ENCODE results near the gene ZPR1.
"Not testable (repeated sequence)": the region's sequence is repeated elsewhere in the genome, so short reads cannot be mapped to it uniquely, and the experiment has no call there.

The ZPR1 gene, protein sequence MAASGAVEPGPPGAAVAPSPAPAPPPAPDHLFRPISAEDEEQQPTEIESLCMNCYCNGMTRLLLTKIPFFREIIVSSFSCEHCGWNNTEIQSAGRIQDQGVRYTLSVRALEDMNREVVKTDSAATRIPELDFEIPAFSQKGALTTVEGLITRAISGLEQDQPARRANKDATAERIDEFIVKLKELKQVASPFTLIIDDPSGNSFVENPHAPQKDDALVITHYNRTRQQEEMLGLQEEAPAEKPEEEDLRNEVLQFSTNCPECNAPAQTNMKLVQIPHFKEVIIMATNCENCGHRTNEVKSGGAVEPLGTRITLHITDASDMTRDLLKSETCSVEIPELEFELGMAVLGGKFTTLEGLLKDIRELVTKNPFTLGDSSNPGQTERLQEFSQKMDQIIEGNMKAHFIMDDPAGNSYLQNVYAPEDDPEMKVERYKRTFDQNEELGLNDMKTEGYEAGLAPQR

DNA sequence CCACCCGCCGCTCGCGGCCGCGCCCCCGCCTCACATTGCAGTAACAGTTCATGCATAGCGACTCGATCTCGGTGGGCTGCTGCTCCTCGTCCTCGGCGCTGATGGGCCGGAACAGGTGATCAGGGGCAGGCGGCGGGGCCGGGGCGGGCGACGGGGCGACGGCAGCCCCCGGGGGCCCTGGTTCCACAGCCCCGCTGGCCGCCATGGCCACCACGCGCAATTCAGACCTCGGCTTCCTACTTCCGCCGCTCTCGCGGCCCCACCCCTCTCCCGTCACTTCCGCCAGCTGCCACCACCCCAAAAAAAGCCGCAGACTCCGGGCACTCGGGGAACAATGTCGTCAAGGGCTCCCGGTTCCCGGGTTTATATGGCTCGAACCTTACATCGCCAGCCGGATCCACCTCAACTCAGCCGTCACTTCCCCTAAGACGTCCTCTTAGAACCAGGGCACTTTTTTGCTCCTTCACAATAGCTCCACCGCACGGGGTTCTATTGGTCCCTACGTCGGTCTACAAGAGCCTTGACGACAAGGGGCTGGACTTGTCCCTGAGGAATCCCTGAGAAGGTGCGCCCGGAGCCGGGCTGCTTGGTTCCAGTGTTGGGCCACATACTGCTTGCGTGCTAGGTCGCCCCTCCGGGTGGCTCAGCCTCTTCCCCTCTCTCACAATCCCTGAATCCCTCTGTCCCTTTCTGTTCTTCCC lies at the start of gene ZPR1:
TSS of gene ZPR1 (minus strand) at position 238 of the 701 bp plus-strand sequence. CDS start at position 205, 33 bp downstream.
- peak; percentile 91 for DNase-seq (ENCODE audit: low spot score)

DNA sequence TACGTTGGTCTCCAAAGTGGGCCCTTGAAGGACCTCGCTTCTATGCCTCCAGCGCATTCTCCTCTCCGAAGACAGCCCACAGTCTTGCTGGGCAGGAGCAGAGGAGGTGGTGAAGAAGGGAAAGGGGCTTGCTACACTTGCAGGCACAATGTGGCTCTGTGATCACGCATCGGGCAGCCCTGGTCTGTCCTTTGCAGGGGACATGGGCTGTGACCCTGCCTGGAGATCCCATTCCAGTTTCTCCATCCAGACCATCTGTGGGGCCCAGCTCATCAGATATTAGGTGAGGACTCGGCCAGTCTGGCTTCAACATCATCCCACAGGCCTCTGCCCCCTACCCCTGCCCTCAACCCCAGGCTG lies 48.8 kb upstream of the ZPR1 start:
- DNase-seq (ENCODE audit: low spot score): no peak

DNA sequence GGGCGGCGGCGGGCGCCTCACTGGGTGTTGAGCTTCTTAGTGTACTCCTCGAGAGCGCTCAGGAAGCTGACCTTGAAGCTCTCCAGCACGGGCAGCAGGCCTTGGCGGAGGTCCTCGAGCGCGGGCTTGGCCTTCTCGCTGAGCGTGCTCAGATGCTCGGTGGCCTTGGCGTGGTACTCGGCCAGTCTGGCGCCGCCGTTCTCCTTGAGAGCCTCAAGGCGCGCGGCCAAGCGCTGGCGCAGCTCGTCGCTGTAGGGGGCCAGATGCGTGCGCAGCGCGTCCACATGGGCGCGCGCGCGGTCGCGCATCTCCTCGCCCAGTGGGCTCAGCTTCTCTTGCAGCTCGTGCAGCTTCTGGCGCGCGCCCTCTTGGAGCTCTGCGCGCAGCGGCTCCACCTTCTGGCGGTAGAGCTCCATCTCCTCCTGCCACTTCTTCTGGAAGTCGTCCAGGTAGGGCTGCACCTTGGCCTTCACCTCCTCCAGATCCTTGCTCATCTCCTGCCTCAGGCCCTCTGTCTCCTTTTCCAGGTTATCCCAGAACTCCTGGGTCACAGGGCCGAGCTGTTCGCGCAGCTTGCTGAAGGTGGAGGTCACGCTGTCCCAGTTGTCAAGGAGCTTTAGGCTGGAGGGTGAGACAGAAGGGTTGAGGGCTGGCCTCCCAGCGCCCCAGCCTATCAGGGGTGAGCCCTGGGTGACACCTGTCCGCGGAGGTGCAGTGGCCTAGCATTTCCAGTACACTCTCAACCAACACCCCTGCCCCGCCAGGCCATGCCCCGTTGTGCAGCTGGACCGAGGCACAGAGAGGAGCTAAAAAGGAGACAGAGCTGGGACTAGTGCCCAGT lies 48.2 kb upstream of the ZPR1 start:
- peak; percentile 92 for DNase-seq (ENCODE audit: low spot score)

DNA sequence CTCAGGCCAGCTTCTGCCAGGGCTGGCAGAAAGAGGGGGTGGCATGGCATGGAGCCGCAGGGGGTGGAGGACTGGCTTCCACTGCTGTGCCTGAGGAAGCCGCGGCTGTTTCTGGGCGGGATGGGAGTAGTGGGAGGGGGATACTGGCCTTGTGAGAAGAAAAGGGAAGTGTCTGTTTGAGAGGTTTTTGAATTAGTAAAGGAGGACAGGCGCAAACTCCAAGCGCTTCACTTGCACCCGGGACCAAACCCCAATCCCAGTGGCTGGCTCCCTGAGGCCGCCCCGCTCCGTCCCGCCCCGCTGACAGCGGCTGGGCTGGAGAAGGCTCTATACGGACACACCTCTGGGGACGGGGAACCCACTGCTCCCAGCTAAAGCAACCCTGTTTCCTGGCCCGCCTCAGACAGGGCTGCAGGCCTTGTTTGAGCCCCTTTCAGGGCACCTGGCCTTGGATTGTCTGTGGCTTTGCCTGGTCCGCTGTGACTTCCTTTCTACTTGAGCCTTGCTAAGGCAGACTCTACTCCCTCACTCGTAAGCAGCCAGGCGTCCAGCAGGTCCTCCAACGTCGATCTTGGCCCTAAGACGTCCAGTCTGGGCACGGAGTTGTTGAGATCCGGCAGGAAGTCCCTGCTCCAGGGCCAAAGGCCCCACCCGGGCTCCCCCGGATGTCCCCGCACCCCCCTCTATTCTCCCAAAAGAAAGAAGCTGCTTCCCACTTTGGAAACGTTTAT lies 47.4 kb upstream of the ZPR1 start:
- DNase-seq (ENCODE audit: low spot score): peak; percentile 37

DNA sequence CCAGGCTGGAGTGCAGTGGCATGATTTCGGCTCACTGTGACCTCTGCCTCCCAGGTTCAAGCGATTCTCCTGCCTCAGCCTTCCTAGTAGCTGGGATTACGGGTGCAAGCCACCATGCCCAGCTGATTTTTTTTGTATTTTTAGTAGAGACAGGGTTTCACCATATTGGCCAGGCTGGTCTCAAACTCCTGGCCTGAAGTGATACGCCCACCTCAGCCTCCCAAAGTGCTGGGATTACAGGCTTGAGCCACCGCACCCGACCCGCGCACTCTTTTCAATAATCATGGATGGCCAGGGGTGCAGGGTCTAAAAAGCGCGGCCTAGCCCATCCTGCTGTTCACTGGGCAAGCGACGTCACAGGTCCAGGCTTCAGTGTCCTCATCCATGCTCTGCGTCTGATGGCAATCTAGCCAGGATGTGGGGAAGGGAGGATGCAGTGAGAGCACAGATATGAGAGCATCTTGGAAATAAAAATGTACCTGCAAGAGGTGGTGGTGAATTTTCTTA lies 46.8 kb upstream of the ZPR1 start:
- DNase-seq (ENCODE audit: low spot score): not testable (repeated sequence)

DNA sequence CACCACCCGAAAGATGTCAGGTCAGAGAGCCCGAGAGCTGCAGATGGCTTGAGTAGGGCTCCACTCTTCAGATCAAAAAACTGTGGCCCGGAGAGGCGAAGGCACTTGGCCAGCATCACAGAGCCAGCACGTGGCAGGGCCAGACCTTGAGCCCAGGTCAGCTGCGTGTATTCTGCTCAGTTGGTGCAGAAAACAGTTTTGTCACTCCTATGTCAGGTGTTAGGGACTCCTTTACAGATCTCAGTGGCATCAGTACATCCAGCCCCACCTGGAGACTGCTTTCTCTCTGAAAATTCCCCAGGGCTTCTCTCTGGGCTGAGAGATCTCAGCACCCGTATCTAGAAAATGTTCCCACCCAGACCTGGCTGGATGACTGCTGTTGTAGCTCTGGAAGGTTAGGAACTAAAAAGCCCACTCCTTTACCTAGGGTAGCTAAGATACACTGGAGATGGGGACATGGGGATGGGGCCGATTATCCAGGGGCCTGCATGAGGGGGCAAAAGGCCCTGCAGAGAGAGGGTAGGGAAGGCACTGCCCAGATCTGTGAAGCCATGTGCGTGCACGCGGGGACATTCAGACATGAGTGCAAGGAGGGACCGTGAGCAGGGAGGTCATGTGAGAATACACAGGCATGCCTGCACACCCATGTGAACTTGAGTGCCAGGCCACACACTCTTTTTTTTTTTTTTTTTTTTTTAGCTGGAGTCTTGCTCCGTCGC lies 46.2 kb upstream of the ZPR1 start:
- no peak for DNase-seq (ENCODE audit: low spot score)

DNA sequence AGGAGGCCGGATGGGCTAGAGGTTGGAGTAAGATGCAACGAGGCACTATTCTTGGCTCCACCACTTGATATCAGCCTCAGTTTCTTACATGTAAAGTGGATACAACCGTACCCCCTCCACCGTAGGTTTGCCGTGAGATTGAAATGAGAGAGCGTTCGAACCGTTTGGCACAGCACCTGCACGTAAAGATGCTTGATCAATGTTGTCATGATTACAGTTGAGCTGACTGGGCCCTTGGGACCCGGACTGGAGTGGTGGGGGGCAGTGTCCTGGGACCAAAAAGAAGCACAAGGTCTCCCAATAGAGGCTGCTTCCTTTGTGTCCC lies 45.6 kb upstream of the ZPR1 start:
- DNase-seq (ENCODE audit: low spot score): no peak

DNA sequence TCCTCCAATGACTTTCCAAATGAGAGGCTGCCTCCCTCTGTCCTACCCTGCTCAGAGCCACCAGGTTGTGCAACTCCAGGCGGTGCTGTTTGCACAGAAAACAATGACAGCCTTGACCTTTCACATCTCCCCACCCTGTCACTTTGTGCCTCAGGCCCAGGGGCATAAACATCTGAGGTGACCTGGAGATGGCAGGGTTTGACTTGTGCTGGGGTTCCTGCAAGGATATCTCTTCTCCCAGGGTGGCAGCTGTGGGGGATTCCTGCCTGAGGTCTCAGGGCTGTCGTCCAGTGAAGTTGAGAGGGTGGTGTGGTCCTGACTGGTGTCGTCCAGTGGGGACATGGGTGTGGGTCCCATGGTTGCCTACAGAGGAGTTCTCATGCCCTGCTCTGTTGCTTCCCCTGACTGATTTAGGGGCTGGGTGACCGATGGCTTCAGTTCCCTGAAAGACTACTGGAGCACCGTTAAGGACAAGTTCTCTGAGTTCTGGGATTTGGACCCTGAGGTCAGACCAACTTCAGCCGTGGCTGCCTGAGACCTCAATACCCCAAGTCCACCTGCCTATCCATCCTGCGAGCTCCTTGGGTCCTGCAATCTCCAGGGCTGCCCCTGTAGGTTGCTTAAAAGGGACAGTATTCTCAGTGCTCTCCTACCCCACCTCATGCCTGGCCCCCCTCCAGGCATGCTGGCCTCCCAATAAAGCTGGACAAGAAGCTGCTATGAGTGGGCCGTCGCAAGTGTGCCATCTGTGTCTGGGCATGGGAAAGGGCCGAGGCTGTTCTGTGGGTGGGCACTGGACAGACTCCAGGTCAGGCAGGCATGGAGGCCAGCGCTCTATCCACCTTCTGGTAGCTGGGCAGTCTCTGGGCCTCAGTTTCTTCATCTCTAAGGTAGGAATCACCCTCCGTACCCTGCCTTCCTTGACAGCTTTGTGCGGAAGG lies 44.8 kb upstream of the ZPR1 start:
- DNase-seq (ENCODE audit: low spot score): no peak

DNA sequence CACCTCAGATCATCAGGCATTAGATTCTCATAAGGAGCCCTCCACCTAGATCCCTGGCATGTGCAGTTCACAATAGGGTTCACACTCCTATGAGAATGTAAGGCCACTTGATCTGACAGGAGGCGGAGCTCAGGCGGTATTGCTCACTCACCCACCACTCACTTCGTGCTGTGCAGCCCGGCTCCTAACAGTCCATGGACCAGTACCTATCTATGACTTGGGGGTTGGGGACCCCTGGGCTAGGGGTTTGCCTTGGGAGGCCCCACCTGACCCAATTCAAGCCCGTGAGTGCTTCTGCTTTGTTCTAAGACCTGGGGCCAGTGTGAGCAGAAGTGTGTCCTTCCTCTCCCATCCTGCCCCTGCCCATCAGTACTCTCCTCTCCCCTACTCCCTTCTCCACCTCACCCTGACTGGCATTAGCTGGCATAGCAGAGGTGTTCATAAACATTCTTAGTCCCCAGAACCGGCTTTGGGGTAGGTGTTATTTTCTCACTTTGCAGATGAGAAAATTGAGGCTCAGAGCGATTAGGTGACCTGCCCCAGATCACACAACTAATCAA lies 44.0 kb upstream of the ZPR1 start:
- DNase-seq (ENCODE audit: low spot score): no peak

DNA sequence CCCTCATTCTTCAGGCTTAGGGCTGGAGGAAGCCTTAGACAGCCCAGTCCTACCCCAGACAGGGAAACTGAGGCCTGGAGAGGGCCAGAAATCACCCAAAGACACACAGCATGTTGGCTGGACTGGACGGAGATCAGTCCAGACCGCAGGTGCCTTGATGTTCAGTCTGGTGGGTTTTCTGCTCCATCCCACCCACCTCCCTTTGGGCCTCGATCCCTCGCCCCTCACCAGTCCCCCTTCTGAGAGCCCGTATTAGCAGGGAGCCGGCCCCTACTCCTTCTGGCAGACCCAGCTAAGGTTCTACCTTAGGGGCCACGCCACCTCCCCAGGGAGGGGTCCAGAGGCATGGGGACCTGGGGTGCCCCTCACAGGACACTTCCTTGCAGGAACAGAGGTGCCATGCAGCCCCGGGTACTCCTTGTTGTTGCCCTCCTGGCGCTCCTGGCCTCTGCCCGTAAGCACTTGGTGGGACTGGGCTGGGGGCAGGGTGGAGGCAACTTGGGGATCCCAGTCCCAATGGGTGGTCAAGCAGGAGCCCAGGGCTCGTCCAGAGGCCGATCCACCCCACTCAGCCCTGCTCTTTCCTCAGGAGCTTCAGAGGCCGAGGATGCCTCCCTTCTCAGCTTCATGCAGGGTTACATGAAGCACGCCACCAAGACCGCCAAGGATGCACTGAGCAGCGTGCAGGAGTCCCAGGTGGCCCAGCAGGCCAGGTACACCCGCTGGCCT lies 42.5 kb upstream of the ZPR1 start:
- no peak for DNase-seq (ENCODE audit: low spot score)

DNA sequence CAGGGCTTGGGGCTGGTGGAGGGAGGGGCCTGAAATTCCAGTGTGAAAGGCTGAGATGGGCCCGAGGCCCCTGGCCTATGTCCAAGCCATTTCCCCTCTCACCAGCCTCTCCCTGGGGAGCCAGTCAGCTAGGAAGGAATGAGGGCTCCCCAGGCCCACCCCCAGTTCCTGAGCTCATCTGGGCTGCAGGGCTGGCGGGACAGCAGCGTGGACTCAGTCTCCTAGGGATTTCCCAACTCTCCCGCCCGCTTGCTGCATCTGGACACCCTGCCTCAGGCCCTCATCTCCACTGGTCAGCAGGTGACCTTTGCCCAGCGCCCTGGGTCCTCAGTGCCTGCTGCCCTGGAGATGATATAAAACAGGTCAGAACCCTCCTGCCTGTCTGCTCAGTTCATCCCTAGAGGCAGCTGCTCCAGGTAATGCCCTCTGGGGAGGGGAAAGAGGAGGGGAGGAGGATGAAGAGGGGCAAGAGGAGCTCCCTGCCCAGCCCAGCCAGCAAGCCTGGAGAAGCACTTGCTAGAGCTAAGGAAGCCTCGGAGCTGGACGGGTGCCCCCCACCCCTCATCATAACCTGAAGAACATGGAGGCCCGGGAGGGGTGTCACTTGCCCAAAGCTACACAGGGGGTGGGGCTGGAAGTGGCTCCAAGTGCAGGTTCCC lies 41.8 kb upstream of the ZPR1 start, which contains the start of gene APOC3:
TSS of gene APOC3 (plus strand) at position 383 of the 659 bp plus-strand sequence. CDS start 676 bp downstream, outside the sequence.
- no peak for DNase-seq (ENCODE audit: low spot score)

DNA sequence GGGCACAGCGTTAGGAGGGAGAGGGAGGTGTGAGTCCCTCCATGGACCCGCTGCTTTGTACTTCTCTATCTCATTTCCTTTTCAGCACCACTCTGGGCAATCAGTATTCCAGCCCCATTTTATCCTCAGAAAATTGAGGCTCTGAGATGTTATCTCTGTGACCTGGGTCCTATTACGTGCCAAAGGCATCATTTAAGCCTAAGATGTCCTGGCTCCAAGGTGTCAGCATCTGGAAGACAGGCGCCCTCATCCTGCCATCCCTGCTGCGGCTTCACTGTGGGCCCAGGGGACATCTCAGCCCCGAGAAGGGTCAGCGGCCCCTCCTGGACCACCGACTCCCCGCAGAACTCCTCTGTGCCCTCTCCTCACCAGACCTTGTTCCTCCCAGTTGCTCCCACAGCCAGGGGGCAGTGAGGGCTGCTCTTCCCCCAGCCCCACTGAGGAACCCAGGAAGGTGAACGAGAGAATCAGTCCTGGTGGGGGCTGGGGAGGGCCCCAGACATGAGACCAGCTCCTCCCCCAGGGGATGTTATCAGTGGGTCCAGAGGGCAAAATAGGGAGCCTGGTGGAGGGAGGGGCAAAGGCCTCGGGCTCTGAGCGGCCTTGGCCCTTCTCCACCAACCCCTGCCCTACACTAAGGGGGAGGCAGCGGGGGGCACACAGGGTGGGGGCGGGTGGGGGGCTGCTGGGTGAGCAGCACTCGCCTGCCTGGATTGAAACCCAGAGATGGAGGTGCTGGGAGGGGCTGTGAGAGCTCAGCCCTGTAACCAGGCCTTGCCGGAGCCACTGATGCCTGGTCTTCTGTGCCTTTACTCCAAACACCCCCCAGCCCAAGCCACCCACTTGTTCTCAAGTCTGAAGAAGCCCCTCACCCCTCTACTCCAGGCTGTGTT lies 41.1 kb upstream of the ZPR1 start:
- no peak for DNase-seq (ENCODE audit: low spot score)

DNA sequence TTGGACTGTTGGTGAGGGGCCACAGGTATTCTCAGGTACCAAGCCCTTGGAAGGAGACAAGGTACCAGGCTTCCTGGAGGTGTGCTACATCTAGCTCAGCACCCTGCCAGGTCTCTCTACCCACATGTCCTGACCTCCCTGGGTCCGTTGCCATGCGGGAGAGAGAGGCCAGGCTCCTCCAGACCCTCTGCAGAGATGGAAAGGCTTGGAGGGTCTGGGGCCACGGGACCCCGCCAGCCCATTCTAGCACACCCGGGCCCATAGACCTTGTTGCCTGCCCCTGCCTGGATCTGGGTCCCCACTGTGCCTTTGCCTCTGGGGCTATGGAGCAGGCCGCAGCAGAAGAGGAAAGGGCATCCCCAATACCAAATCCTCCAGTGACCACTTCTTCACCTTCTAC lies 39.6 kb upstream of the ZPR1 start:
- DNase-seq (ENCODE audit: low spot score): no peak

DNA sequence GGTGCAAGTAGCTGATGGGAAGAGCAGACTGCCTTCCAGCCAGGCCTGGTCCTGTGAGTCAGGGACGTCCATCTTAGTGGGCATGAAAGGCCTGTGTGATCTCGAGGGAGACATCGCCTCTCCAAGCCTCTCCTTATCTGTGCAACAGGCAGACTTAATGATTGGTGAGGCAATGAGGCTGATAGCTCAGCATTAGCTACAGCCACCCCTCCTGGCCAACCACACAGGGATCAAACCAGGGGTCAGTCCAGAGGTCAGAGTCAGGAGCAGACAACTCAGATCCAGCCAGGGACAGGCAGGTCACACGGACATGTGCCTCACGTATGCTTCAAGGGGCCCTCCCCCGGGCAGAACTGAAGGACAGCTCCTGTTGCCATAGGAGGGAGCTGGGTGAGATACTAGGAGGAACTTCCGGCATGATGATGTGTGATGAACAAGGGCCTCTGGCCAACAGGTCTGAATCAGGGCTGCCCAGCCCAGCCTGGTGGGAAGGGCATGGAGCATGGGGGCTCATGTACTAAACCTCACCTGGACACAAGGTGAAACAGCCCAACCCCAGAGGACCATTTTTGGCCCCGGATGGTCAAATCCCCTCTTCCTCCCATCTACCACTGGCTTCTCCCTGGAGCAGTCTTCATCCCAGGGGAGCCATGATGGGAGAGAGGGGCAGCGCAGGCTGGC lies 39.1 kb upstream of the ZPR1 start:
- DNase-seq (ENCODE audit: low spot score): no peak

DNA sequence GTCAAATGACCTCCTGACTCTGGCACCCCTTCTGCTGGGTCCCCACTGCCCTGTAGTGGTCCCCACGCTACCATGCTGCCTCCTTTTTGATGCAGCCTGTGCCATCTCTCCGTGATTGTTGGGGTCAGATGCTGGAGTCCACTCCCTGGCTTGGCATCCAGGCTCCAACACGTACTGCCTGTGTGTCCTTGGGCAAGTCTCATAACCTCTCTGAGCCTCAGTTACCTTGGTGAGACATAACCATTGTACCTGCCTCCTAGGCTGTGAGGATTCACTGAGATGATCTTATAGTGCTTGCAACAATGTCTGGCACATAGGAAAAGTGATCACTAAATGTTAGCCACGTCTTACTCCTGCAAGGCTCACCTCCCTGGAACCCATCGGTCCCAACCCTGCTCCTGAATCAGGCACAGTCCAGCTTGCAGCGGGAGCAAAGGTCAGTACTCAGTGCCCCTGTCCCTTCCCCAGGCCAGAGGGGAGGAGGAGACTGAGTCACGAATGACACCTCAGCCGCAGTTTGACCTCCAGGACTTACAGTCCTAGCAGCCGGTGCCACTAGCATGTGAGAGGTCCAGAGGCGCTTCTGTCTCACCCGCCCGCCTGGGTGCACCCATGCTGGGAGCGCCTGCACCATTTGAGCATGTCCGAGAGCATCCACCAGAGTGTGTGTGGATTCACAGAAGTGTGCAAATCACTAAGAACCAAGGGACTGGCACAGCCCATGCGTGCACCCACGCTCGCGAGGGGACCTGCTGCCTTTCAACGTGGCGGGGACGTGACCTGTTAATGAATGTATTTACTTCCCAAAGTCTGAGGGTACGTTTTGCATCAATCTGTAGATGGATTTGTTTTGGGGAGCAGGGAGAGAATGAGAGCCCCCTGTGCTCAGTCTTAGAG lies 38.3 kb upstream of the ZPR1 start:
- no peak for DNase-seq (ENCODE audit: low spot score)

DNA sequence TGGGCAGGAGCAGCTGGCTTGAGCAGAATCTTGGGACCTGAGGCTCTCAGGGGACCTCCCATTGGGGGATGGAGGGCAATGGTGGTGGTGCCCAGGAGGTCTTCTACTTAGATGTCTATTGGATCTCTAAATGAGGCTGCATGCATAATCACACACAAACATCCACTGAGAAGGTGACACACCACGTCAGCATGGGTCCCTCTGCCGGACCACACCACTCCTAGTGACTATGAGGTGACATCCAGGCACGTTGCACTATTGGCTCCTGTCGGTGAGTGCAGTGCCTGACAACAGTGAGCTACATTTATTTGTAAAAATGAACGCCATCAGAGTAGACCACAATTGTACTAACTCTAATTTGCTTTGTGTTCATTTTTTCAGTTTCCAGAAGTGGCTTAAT lies 37.6 kb upstream of the ZPR1 start:
- no peak for DNase-seq (ENCODE audit: low spot score)
